Measurements from ENCODE around the gene C12orf75.

GRCh38 chr12:105391231-105391630 lies 60.7 kb downstream of the C12orf75 start:
- TF ChIP-seq SMC3 (IDR thresholded peaks at IDR 0.05; ENCODE audit: borderline replicate concordance, low read length): no peak
- TF ChIP-seq EED (IDR thresholded peaks at IDR 0.05; ENCODE audit: low read depth): no peak
- no peak for TF ChIP-seq CTCF (IDR thresholded peaks at IDR 0.05 in 2 of 3, conservative IDR thresholded peaks at IDR 0.05 in 1 of 3; ENCODE audit: control insufficient read depth in 2 of 3, extremely low read depth in 1 of 3, insufficient read depth in 1 of 3, low read depth in 3 of 3, low read length in 3 of 3)
- no peak for TF ChIP-seq MXI1 (IDR thresholded peaks at IDR 0.05; ENCODE audit: low read depth, low read length)
- no peak for TF ChIP-seq NR2C2 (IDR thresholded peaks at IDR 0.05; ENCODE audit: borderline replicate concordance, control insufficient read depth, insufficient read length, low read depth)
- no peak for TF ChIP-seq REST (IDR thresholded peaks at IDR 0.05; ENCODE audit: low read depth, low read length)
- no peak for TF ChIP-seq USF2 (IDR thresholded peaks at IDR 0.05; ENCODE audit: borderline replicate concordance, low read depth, low read length)
- TF ChIP-seq RAD21 (IDR thresholded peaks at IDR 0.05; ENCODE audit: insufficient read depth, low read depth, low read length): no peak
- no peak for TF ChIP-seq TAF1 (IDR thresholded peaks at IDR 0.05; ENCODE audit: borderline replicate concordance, low read depth, low read length)
- TF ChIP-seq EZH2 (IDR thresholded peaks at IDR 0.05; ENCODE audit: borderline replicate concordance, control insufficient read depth, low read depth, low read length): no peak
